Neural crest cell (in vitro differentiated cells): ENCODE results near the gene C13orf46. TPM values are rescaled to one million over a fixed set of nuclear protein-coding genes. Genes with fewer than 3 reads are reported as not detected.

ENCODE experiments used
- DNase-seq: peaks from one replicate; pipeline ENCODE4 v3.0.0; 2021; ENCODE audit warnings: low read depth, mixed read lengths, low spot score
- H3K27ac Mint-ChIP-seq: one replicate; pipeline ENCODE4 v1.8.0; 2021; ENCODE audit warnings: mild to moderate bottlenecking, mixed read lengths; ENCODE audit not compliant: unreplicated experiment
- H3K27me3 Mint-ChIP-seq: 2 replicates; pipeline ENCODE4 v1.8.0; 2021; ENCODE audit warnings: low read depth, mild to moderate bottlenecking, mixed read lengths
- H3K36me3 Mint-ChIP-seq: 2 replicates; pipeline ENCODE4 v1.8.0; 2021; ENCODE audit warnings: low read depth, mild to moderate bottlenecking, mixed read lengths
- H3K4me1 Mint-ChIP-seq: 2 replicates; pipeline ENCODE4 v1.8.0; 2021; ENCODE audit warnings: mixed read lengths
- H3K4me3 Mint-ChIP-seq: one replicate; pipeline ENCODE4 v1.8.0; 2021; ENCODE audit warnings: mild to moderate bottlenecking, mixed read lengths
- H3K9me3 Mint-ChIP-seq: 2 replicates; pipeline ENCODE4 v1.8.0; 2021; ENCODE audit warnings: mixed read lengths
- total RNA-seq: library from RNA; stranded (reverse); gene quantifications from 2 replicates; pipeline ENCODE4 v1.2.1, GENCODE V29; 2021
- TF ChIP-seq, protein P1 (sequence below): fragments of 200-600 bp; sonication (generic); conservative IDR thresholded peaks from 2 replicates; pipeline ENCODE4 v1.5.0; 2021; ENCODE audit warnings: antibody characterized with exemption, mild to moderate bottlenecking

C13orf46 gene
- total RNA-seq, 1 donor from 2014 or later, result 1.9 TPM

DNA sequence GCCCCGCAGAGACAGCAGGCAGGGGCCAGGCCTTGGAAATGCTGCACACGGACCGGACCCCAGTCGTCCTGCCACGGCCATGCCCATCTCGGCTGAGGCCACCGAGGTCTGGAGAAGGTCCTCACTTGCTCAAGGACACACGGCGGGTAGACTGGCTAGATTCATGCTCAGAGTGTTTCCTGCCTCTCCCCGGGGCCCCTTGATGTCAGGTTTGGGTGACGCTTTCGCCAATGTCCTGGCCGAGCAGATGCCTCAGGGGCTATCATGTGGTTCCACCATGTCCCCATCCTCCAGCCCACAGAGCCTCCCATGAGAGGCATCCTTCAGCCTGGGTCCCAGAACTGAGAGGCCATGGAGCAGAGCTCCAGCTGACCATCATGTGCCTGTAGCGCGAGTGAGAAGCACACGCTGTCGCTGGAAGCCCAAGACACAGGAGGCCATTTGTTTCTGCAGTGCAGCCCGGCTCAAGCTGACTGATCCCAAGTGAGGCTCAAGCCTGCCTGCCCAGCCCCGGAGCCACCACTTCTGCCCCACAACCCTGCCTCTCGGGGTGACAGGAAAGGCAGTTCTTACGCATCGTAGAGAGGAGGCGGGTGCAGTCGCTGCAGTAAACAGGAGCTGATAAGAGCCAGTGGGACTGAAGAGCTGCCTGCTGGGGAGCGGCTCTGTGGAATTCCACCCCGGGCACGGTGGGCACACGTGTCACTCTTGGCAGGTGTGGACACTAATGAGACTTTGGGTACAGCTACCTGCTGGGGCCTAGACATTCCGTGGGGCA lies 56.1 kb downstream of the C13orf46 start:
- H3K9me3 Mint-ChIP-seq, result peaks cover 7% of the 10 kb centered on the region
- no peaks in the 10 kb centered on the region for H3K4me1 Mint-ChIP-seq

DNA sequence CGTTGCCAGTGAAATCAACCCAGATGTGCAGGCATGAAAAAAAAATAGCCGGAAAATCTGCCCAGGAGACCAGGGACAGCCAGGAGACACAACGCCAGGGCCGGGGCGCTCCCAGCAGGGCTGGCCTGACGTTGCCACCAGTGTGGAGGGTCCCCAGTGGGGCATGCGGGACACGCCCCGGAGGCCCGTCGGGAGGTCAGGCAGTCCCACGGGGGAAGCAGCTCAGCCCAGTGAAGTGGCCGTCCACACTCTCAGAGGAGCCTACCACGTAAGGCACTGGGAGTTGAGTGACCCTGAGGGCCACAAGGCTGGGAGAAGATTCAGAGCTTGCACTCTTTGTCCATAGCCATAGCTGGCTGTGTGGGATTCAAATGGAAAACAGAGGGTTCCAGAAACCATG lies 56.8 kb downstream of the C13orf46 start:
- DNase-seq, result no peak
- Mint-ChIP-seq H3K4me1 (no peaks in the 10 kb centered on the region), H3K36me3 (peaks cover 4% of the 10 kb centered on the region), H3K9me3 (peaks cover 9% of the 10 kb centered on the region), H3K27me3 (peaks cover 7% of the 10 kb centered on the region), H3K4me3 (no peak overlapping the region), H3K27ac (no peak overlapping the region)
- TF ChIP-seq, protein P1, sequence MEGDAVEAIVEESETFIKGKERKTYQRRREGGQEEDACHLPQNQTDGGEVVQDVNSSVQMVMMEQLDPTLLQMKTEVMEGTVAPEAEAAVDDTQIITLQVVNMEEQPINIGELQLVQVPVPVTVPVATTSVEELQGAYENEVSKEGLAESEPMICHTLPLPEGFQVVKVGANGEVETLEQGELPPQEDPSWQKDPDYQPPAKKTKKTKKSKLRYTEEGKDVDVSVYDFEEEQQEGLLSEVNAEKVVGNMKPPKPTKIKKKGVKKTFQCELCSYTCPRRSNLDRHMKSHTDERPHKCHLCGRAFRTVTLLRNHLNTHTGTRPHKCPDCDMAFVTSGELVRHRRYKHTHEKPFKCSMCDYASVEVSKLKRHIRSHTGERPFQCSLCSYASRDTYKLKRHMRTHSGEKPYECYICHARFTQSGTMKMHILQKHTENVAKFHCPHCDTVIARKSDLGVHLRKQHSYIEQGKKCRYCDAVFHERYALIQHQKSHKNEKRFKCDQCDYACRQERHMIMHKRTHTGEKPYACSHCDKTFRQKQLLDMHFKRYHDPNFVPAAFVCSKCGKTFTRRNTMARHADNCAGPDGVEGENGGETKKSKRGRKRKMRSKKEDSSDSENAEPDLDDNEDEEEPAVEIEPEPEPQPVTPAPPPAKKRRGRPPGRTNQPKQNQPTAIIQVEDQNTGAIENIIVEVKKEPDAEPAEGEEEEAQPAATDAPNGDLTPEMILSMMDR, result no peak

More for the DNA sequence above, 56.1 kb downstream of the C13orf46 start:
- Mint-ChIP-seq H3K27me3 (peaks cover 5% of the 10 kb centered on the region), H3K36me3 (peaks cover 4% of the 10 kb centered on the region), H3K27ac (no peak overlapping the region), H3K4me3 (no peak overlapping the region)
- TF ChIP-seq, protein P1, result no peak
- DNase-seq, result no peak

DNA sequence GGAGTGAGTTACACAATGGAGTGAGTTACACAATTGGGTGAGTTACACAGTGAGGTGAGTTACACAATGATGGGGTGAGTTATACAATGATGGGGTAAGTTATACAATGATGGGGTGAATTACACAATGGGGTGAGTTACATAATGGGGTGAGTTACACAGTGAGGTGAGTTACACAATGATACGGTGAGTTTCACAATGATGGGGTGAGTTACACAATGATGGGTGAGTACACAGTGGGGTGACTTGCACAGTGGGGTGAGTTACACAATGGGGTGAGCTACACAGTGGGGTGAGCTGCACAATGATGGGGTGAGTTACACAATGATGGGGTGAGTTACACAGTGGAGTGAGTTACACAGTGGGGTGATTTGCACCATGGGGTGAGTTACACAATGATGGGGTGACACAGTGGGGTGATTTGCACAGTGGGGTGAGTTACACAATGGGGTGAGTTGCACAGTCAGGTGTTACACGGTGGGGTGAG lies 57.5 kb downstream of the C13orf46 start:
- TF ChIP-seq, protein P1, result no peak
- DNase-seq, result no peak
- Mint-ChIP-seq H3K27ac (no peak overlapping the region), H3K4me1 (no peaks in the 10 kb centered on the region), H3K4me3 (no peak overlapping the region), H3K9me3 (peaks cover 5% of the 10 kb centered on the region), H3K27me3 (peaks cover 7% of the 10 kb centered on the region), H3K36me3 (no peaks in the 10 kb centered on the region)

DNA sequence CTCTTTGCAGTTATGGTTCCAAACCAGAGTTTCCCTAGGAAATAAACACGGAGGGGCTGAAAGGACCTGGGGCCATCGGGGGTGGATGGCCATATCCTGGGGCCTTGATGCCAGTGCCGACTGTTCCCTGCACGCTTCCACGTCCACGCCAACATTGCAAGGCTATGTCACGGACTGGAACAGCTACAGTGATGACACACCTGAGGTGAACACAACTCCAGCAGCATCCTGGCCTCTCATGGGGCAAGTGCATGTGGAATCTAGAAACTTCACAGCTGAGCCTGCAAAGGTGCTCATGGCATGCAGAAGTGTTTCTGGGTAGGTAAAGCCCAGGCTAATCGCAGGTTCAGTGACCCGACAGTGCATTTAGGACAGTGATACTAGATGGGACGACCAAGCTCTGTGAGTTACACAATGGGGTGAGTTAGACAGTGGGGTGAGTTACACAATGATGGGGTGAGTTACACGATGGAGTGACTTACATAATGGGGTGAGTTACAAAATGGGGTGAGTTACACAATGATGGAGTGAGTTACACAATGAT lies 58.0 kb downstream of the C13orf46 start:
- no peak for DNase-seq
- H3K4me3 Mint-ChIP-seq, result no peak overlapping the region
- no peaks in the 10 kb centered on the region for H3K36me3 Mint-ChIP-seq
- H3K9me3 Mint-ChIP-seq, result peaks cover 3% of the 10 kb centered on the region
- TF ChIP-seq, protein P1, result no peak
- peaks cover 10% of the 10 kb centered on the region for H3K27me3 Mint-ChIP-seq
- H3K27ac Mint-ChIP-seq, result no peak overlapping the region
- H3K4me1 Mint-ChIP-seq, result no peaks in the 10 kb centered on the region

DNA sequence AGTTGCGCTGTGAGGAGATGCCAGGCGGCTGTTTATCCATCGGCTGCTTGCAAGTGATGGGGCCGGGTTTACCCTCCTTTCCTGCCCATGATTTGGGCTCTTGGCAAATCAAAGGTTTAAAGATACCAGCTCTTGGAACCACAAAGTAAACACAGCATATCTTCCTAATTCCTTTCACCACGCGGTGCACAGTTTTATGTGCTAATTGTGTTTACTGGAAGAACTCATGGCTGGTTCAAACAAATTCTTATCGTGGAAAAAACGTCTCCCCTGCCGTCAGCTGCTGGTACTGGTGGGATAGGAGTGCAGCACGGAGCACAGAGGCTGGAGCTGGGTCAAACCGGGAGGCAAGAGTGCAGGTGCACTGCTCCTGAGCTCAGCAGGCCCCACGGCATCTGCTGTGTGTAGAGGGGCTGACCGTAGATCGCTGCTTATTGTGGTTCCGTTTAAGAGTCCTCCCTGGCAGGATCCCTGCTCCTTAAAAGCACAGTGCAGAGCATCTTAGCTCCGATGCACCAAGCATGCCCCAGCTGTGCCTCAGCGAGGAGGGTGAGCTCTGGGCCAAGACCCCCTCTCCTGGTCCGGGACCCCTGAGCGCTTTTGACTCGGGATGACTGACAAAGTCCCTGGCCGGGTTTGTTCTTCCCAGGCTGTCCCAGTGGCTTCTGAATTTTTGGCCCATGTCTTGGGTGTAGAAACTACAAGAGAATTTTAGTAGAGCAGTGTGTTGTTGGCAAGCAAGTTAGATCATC lies 58.7 kb downstream of the C13orf46 start:
- Mint-ChIP-seq H3K27me3 (peaks cover 11% of the 10 kb centered on the region), H3K4me1 (no peaks in the 10 kb centered on the region), H3K36me3 (no peaks in the 10 kb centered on the region), H3K27ac (peak overlapping the region; percentile 70), H3K9me3 (peaks cover 3% of the 10 kb centered on the region), H3K4me3 (no peak overlapping the region)
- DNase-seq, result no peak
- TF ChIP-seq, protein P1, result no peak
